Choroid plexus epithelial cell (primary cell): ENCODE data around the gene RPL5.

Source experiments
- DNase-seq: peaks from one replicate; pipeline ENCODE4 v3.0.0-alpha.2; 2010; ENCODE audit warnings: low read depth
- H3K4me3 ChIP-seq: 2 replicates; pipeline ENCODE4 v1.5.1; 2011; ENCODE audit warnings: low read depth, mild to moderate bottlenecking, control low read depth, low read length, moderate library complexity
- CTCF ChIP-seq: conservative IDR thresholded peaks from 2 replicates; pipeline ENCODE4 v1.5.1; 2011; ENCODE audit warnings: low read depth, mild to moderate bottlenecking, control low read depth, inconsistent platforms, low read length, moderate library complexity

Gene RPL5

DNA sequence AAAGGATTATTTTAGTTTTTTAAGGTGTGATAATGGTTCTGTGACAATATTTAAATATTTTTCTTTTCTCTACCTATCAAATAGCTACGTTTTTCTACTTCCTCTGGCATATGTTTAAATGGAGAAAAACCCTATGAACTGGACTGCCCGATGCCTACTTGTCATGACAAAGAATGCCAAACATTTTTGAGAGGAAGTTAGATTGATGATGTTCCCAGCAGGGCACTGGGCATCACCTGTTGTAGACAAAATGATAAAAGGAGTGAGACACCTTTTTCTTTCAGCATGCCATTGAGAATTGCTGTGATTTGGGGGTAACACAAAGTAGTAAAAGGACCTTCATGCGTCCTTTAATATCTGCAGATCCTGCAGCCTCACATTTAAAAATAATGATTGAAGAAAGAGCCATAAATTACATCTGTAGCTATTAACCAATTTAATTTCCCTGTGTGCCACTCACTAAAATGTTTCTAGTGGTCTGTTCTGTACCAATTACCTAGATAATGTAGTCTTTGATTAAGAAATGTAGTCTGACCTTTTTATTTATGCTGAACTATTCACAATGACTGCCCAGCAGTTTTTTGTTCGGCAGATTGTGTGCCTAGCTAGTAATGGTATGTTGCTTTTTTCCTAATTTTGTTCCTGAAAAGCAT lies 47.6 kb downstream of the RPL5 start:
- H3K4me3 ChIP-seq: no peak overlapping the region
- TF ChIP-seq CTCF: no peak
- no peak for DNase-seq

DNA sequence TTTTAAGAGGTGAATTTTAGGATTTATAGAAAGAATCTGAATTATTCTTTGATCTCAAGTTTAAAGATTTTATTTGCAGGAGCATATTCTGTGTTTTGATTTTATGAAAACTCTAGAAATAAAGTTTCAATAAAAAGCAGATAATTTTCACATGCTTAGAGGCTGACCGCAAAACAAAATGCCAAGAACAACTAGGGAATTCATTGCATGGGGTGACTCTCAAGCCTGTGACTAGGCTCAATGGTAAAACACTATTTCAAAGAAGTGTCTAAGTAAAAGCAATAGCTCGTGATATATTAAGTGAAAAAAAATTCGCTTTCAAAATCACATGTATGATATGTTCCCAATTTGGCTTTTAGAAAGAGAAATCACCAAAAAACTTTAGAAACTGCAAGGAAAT lies 49.6 kb downstream of the RPL5 start:
- no peak for TF ChIP-seq CTCF
- no peak for DNase-seq

GRCh38 chr1:92882819-92883218 lies 51.0 kb downstream of the RPL5 start:
- TF ChIP-seq CTCF: no peak
- no peak for DNase-seq
- H3K4me3 ChIP-seq: no peak overlapping the region

More for the DNA sequence above, 49.6 kb downstream of the RPL5 start:
- no peak overlapping the region for H3K4me3 ChIP-seq

DNA sequence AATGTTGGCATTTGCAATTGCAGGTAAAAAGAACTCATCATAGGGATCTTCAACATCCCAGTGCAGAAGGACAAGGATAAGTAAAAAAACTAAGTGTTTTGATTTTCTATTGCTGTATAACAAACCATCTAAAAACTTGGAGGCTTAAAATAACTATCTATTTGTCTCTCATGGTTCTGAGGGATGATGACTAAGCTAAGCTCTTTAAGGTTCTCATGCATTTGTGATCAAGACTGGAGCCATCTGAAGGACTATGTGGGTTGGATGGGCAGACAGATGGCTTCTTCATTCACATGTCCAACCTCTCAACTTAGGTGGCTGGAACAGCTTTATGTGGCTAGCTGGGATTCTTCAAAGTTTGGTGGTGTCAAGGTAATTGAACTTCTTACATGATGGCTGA lies 51.5 kb downstream of the RPL5 start:
- no peak overlapping the region for H3K4me3 ChIP-seq
- TF ChIP-seq CTCF: no peak
- DNase-seq: no peak

DNA sequence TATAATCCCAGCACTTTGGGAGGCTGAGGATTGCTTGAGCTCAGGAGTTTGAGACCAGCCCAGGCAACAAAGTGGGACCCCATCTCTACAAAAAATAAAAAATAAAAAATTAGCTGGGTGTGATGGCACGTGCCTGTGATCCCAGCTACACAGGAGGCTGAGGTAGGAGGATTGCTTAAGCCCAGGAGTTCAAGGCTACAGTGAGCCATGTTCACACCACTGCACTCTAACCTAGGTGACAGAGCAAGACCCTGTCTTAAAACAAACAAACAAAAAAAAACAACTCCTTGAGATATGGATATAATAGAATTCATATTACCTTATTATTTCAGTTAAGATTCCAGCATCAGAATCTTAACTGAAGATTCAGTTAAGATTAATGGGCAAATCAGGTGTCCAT lies 52.4 kb downstream of the RPL5 start:
- no peak for TF ChIP-seq CTCF
- H3K4me3 ChIP-seq: no peak overlapping the region
- no peak for DNase-seq

DNA sequence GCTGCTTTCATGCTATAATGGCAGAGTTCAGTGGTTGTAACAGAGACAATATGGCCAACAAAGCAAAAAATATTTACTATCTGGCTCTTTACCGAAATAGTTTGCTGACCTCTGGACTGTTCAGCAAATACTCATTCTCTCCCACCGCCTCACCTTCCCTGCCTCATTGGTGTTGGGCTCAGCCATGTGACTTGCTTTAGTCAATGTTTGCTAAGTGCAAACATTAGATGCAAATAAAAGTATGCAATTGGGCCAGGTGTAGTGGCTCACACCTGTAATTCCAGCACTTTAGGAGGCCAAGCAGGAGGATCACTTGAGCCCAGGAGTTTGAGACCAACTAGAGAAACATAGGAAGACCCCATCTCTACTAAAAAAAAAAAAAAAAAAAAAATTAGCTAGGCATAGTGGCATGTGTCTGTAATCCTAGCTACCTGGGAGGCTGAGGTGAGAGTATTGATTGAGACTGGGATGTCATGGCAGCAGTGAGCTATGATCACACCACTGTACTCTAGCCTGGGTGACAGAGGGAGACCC lies 55.1 kb downstream of the RPL5 start:
- DNase-seq: no peak
- TF ChIP-seq CTCF: no peak
- H3K4me3 ChIP-seq: no peak overlapping the region

GRCh38 chr1:92887465-92887864 lies 55.6 kb downstream of the RPL5 start:
- TF ChIP-seq CTCF: no peak
- H3K4me3 ChIP-seq: no peak overlapping the region
- no peak for DNase-seq
